ENCODE results near the gene GALNT7.

Gene GALNT7

GRCh38 chr4:173270312-173271027, 101.9 kb downstream of the GALNT7 start:
- DNase-seq, result no peak

- DNase-seq, result no peak
Measured at GRCh38 chr4:173272314-173272713, 103.7 kb downstream of the GALNT7 start.

- DNase-seq, result no peak
Measured at GRCh38 chr4:173272996-173273395, 104.4 kb downstream of the GALNT7 start.

- no peak for DNase-seq
Measured at GRCh38 chr4:173273941-173274340, 105.3 kb downstream of the GALNT7 start.

DNA sequence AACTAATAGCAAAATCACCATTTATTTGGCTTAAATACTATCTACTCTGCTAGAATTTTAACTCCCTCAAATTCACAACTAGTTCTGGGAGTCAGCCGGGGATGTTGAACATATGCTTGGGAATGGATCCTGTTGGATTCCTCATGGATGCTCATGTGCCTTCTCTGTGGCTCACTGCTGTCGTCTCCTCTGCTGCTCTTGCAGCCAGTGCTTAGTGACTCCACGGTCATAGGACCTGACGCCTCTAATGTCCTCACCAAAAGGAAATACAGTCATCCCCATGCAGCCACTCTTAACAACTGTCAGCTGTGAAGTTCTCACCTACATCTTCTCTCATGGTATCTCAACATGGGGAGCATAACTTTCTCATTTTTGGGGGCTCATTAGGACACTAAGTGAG, 106.1 kb downstream of the GALNT7 start:
- no peak for DNase-seq

- no peak for DNase-seq
Measured at GRCh38 chr4:173275150-173275549, 106.5 kb downstream of the GALNT7 start.

DNA sequence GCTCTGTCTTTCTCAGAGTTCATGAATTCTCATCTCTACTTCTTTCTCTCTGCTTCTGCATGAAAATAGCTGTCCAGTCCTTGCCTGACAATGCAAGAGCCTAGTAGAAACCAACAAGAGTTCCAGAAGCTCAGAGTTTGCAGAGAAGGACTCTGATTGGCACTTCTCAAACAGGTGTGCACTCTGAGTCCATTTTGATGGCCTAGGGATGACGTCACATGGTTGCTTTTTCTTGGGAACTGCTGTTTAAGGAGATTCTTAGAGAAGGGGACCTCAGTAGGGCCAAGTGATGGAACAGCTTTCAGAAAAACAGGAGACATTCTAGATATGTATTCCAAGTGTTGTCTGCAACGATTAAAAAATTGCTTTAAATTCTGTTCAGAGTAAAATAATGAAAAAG, 108.7 kb downstream of the GALNT7 start:
- no peak for DNase-seq

DNA sequence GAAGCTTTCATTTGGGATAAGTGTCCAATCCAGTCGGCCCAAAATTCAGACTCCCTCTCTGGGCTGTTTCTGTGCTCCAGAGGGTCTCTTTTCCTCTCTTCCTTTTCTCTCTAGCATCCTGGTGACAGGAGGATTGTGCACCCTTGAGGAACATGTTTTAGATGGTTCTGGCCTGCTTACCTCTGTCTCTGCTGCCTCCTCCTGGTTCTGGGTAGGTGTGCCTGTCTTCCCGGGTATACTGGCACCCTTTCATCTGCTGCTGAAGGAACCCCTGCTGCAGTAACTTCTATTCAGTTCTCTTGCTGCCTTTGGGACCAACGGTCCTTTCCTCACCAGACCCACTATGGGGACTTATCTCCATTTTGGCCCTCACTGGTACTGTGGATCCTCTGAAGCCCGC, 112.4 kb downstream of the GALNT7 start:
- DNase-seq, result no peak

DNA sequence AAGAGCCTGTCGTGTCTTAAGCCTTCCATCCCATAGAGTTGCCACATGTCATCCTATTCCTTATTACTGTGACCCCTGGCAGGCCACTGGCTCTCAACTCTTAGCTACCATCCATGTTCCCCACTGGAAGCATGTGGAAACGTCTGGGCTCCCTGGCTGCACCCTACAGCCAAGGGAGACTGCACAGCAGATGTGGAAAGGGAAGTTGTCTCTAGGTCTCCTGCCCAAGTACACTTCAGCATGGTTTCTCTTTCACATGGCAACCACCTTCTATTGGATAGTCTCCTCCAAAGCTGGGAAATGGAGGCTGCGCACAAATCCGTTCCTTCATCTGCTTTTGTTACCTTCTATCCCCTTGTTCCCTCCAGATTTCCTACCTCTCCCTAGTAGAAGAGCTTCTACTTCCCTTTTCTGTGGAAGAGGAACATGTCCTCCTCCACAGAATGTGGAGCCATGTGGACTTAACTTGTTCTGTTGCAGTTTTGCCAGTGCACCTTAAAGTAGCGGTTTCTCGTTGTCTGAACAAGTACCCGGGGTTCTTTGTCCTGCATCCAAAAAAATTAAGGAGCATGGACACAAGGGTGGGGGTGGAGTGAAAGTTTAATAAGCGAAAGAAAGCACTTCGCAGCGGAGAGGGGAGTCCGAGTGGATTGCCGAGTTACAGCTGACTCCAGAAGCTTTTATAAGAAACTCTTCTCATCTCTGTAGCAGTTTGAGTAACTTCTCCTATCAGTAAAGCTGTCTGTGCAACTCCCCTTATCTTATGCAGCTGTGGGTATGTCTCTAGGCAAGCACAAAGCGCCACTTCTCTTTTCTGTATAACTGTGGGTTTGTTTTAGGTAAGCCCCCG, 113.0 kb downstream of the GALNT7 start:
- no peak for DNase-seq

DNA sequence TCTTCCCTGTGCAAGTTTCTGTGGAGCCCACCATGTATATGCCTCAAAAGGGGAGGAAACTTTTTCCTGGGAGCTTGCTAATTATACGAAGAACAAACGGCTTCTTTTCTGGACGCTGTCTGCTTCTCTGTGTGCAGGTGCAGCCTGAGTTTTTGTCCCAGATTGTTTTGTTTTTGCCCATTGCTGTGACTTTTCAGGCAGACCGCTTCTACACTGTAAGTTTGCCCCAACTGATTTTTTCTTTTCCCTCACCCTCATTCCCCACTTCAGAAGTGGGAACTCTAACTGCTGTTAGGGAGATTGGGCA, 113.6 kb downstream of the GALNT7 start:
- no peak for DNase-seq

- DNase-seq, result no peak
Measured at GRCh38 chr4:173282626-173283025, 114.0 kb downstream of the GALNT7 start.

- no peak for DNase-seq
Measured at GRCh38 chr4:173284463-173284862, 115.9 kb downstream of the GALNT7 start.

GRCh38 chr4:173287486-173287885, 118.9 kb downstream of the GALNT7 start:
- DNase-seq, result no peak

DNA sequence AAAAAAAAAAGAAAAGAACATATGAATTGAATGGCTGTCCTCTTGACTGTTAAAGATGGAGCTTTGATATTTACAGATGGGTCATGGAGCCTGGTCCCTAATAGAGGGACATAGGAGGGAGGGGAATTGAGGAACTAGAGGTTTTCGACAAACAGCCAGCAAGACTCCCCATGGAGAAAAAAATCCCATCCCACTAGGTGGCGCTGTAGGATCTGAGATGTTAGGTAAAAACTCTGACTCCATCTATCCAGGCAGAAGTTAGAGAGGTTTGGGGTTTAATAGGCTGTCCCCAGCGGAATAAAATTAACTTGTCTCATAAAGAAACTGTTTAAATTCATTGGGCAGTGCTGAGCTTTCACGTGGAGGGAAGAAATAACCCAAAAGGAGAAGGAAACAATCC, 119.7 kb downstream of the GALNT7 start:
- peak; percentile 64 for DNase-seq

- no peak for DNase-seq
Measured at GRCh38 chr4:173288698-173289352, 120.2 kb downstream of the GALNT7 start.

DNA sequence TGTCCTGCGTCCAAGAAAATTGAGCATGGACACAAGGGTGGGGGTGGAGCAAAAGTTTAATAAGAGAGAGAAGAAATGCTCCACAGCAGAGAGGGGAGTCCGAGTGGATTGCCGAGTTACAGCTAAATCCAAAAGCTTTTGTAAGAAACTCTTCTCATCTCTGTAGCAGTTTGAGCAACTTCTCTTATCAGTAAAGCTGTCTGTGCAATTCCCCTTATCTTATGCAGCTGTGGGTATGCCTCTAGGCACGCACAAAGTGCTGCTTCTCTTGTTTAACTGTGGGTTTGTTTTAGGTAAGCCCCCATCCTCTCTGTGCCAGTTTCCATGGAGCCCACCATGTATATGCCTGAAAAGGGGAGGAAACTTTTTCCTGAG, 120.7 kb downstream of the GALNT7 start:
- no peak for DNase-seq

DNA sequence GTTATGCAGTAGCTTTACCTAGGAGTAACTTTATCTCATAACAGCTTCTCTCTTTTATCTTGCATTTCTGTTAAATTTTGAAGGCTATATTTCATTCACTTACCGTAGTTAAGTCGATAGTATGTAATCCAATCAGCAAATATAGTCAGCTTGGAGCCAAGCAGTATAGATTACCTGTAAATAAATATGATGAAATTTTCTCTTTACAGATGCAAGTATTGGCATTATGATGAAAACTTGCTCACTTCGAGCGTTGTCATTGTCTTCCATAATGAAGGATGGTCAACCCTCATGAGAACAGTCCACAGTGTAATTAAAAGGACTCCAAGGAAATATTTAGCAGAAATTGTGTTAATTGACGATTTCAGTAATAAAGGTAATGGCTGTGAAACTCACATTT, 123.3 kb downstream of the GALNT7 start:
- no peak for DNase-seq

DNA sequence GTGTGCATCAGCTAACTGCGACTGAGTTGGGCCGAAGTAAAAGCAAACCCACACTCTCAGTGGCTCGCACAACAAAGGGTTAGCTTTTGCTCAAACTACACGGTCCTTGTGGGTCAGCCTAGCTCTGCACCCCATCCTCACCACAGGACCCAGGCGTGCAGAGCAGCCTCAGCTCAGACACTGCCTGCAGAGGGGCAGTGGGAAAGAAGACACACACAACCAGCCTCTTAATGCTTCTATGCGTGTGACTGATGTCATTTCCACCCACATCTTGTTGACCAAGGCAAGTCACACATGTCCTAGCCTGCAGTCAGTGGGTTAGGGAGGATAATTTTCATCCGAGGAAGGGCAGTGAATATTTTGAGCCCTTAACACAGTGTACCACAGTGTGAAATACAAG, 125.1 kb downstream of the GALNT7 start:
- no peak for DNase-seq

DNA sequence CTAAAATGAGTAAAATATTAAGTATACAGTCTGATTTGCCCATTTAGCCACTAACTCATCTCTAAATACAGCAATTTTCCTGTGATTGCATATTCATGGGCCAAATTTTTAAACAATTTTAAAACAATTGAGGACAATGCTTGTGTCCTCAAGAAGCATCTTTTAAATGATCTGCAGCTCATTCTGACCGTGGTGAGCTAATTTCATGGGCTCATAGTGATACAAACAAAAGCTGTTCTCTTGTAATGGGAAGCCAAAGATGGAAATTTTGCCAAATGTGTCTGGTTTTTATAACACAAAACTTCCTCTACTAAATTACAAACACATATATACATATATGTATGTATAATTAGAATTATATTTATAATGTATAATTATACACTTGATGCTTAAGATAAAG, 125.8 kb downstream of the GALNT7 start:
- DNase-seq, result no peak

DNA sequence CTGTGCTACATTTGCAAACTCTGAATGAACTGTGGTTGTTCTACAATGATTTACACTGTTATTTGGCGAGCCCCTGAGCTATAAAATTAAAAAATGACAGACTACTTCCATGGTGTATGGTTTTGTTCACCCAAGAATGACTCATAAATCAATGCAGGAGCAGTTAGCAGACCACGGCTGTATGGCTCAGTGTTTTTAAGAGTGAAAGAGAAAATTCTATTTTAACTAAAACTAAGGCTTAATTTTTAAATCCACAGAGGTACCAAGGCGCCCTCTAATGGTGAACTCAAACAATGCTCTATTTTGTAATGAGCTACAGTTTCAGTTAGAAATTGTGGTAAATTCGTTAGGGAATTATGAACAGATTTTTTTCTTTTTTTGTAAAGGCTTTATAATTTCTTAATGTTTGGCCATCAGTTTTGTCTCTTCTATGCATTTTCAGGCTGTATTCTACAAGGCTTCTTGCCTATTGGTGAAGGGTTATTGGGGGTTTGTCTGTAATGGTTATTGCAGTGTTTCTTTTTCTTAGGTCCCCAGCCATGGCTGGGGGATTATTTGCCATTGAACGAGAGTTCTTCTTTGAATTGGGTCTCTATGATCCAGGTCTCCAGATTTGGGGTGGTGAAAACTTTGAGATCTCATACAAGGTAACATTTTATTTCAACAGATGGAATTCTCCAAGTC, 133.0 kb downstream of the GALNT7 start:
- DNase-seq, result peak; percentile 37

DNA sequence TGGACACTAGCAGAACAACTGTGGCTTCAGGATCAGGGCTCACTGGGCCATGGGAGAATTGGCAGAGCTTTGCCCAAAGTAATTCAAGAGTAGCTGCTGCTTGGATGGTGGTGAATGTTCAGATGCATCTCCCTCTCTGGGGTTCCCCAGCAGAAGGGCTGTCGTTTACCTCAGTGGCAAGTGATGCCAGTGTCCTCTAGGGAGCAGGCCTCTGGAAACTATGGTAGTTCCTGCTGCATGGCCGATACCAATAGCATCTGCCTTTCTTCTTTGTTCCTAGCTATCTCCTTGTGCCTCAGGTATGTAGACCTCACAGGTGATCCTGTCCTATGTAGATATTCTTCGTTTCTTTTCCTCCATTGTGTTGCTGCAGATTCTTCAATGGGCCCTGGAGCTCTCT, 139.2 kb downstream of the GALNT7 start:
- no peak for DNase-seq

GRCh38 chr4:173311368-173311767, 142.8 kb downstream of the GALNT7 start:
- DNase-seq, result no peak

GRCh38 chr4:173314715-173315114, 146.1 kb downstream of the GALNT7 start:
- no peak for DNase-seq

DNA sequence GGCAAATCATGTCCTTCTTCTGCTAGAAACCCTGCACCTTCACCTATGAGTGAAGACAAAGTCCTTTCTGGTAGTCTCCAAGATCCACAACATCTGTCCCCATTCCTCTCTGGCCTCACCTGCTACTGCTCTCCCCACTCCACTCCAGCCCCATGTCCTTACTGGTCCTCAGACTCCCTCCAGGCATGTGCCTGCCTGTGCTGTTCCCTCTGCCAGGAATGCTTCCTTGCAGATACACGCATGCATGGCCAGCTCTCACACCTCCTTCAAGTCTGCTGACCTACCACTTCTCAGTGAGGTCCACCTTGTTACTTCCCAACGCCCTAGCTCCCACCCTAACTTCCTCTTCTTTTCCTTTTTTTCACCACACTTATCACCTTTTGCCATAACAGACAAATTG, 147.4 kb downstream of the GALNT7 start:
- no peak for DNase-seq
